H1 (cell line): ENCODE measurements around the gene NARS2. TPM values are rescaled to one million over a fixed set of nuclear protein-coding genes. Genes with fewer than 3 reads are reported as not detected.
"Not testable (repeated sequence)": the region's sequence is repeated elsewhere in the genome, so short reads cannot be mapped to it uniquely, and the experiment has no call there.

Experiments
- CTCF ChIA-PET: fragments of 300-600 bp; sonication (Branson Sonifier 250); formaldehyde crosslinking; loops from one replicate; lab custom pipeline; 2021; ENCODE audit not compliant: partially characterized antibody; lab: Charles Lee
- POLR2A ChIA-PET: fragments of 300-600 bp; sonication (Branson Sonifier 250); formaldehyde crosslinking; loops from one replicate; lab custom pipeline; 2021; ENCODE audit warnings: inconsistent platforms; ENCODE audit not compliant: partially characterized antibody; lab: Charles Lee
- DNase-seq, 2 experiments: peaks; one replicate each; pipeline versions ENCODE4 v3.0.0 to v3.0.0-alpha.2; 2010 to 2022; ENCODE audit warnings: low spot score in 2 of 2, low read depth in 1 of 2, mixed read lengths in 1 of 2
- FAIRE-seq: peaks from 2 replicates; lab custom pipeline; 2011; peaks lifted over from hg19 to GRCh38; lab: Jason Lieb, UNC
- H2AFZ ChIP-seq: 2 replicates; pipeline ENCODE4 v1.8.1; 2012; ENCODE audit warnings: low read length, inconsistent platforms
- H2AK5ac ChIP-seq: 2 replicates; pipeline ENCODE4 v1.6.1; 2013; ENCODE audit warnings: low read depth, low read length
- H2BK120ac ChIP-seq: replicated peaks from 2 replicates; pipeline ENCODE3; 2013; ENCODE audit warnings: low read depth, low read length, inconsistent platforms
- H2BK12ac ChIP-seq: 2 replicates; pipeline ENCODE4 v1.6.1; 2013; ENCODE audit warnings: low read depth, low read length
- H2BK15ac ChIP-seq: 2 replicates; pipeline ENCODE4 v1.6.1; 2013; ENCODE audit warnings: low read length
- H2BK20ac ChIP-seq: 2 replicates; pipeline ENCODE4 v1.6.1; 2013; ENCODE audit warnings: low read length
- H2BK5ac ChIP-seq: 2 replicates; pipeline ENCODE4 v1.6.1; 2013; ENCODE audit warnings: low read depth, low read length
- H3K14ac ChIP-seq: 2 replicates; pipeline ENCODE4 v1.6.1; 2013; ENCODE audit warnings: inconsistent platforms; ENCODE audit not compliant: insufficient read length
- H3K18ac ChIP-seq: 2 replicates; pipeline ENCODE4 v1.6.1; 2013; ENCODE audit warnings: low read length; ENCODE audit errors: extremely low read depth
- H3K23ac ChIP-seq: 2 replicates; pipeline ENCODE4 v1.6.1; 2013; ENCODE audit warnings: inconsistent platforms; ENCODE audit not compliant: insufficient read length
- H3K23me2 ChIP-seq: 2 replicates; pipeline ENCODE4 v1.6.1; 2013; ENCODE audit warnings: low read depth, low read length
- H3K27ac ChIP-seq: 2 replicates; pipeline ENCODE4 v1.6.1; 2011; ENCODE audit warnings: low read depth, low read length, inconsistent platforms
- H3K27me3 ChIP-seq, 4 experiments: replicated peaks in 1 of 4; 1 replicate in 1 of 4; 2 replicates in 3 of 4; pipeline versions ENCODE4 v1.6.1 to v1.8.1; 2011 to 2013; ENCODE audit warnings: low read length in 3 of 4, mild to moderate bottlenecking in 3 of 4, inconsistent platforms in 2 of 4, mixed read lengths in 2 of 4, moderate library complexity in 1 of 4; ENCODE audit not compliant: control insufficient read depth in 3 of 4, insufficient read depth in 3 of 4; ENCODE audit errors: extremely low read depth in 1 of 4
- H3K36me3 ChIP-seq, 4 experiments: 2 replicates each; pipeline versions ENCODE4 v1.6.1 to v1.8.1; 2011 to 2013; ENCODE audit warnings: mild to moderate bottlenecking in 4 of 4, low read length in 3 of 4, moderate library complexity in 2 of 4, control low read depth in 1 of 4, inconsistent platforms in 1 of 4; ENCODE audit not compliant: insufficient read depth in 4 of 4, control insufficient read depth in 2 of 4
- H3K4ac ChIP-seq: replicated peaks from 2 replicates; pipeline ENCODE3; 2013; ENCODE audit warnings: low read length, low read depth, mixed read lengths, inconsistent platforms; ENCODE audit not compliant: insufficient read length
- H3K4me1 ChIP-seq, 4 experiments: replicated peaks in 1 of 4; 1 replicate in 1 of 4; 2 replicates in 3 of 4; pipeline versions ENCODE4 v1.6.1 to v1.8.1; 2011 to 2013; ENCODE audit warnings: low read length in 3 of 4, inconsistent platforms in 2 of 4, mixed read lengths in 1 of 4; ENCODE audit not compliant: insufficient read depth in 4 of 4, control insufficient read depth in 3 of 4
- H3K4me2 ChIP-seq, 2 experiments: 2 replicates each; pipeline versions ENCODE4 v1.6.1 to v1.8.1; 2011 to 2013; ENCODE audit warnings: low read depth in 2 of 2, low read length in 2 of 2, control low read depth in 1 of 2, inconsistent platforms in 1 of 2, mild to moderate bottlenecking in 1 of 2; ENCODE audit not compliant: insufficient read depth in 1 of 2
- H3K4me3 ChIP-seq, 4 experiments: fragments of 200-600, 300-600 bp in 1 of 4; sonication (generic), shearing (Covaris generic), sonication (Bioruptor Twin) in 1 of 4; 2 replicates each; pipeline versions ENCODE4 v1.5.1 to v1.8.1; 2011 to 2016; ENCODE audit warnings: low read length in 4 of 4, low read depth in 3 of 4, control low read depth in 2 of 4, inconsistent platforms in 2 of 4, mild to moderate bottlenecking in 2 of 4, mixed read lengths in 1 of 4, moderate library complexity in 1 of 4; ENCODE audit not compliant: insufficient read depth in 2 of 4; ENCODE audit errors: extremely low read depth in 1 of 4
- H3K56ac ChIP-seq: replicated peaks from 2 replicates; pipeline ENCODE3; 2013; ENCODE audit warnings: low read depth, mild to moderate bottlenecking, mixed read lengths, low read length, inconsistent platforms; ENCODE audit not compliant: insufficient read length
- H3K79me1 ChIP-seq: 2 replicates; pipeline ENCODE4 v1.6.1; 2013; ENCODE audit warnings: low read depth, low read length, control low read depth
- H3K79me2 ChIP-seq, 2 experiments: 2 replicates each; pipeline versions ENCODE4 v1.6.1 to v1.8.1; 2012 to 2013; ENCODE audit warnings: low read length in 2 of 2, mild to moderate bottlenecking in 2 of 2, inconsistent platforms in 1 of 2; ENCODE audit not compliant: insufficient read depth in 2 of 2, control insufficient read depth in 1 of 2
- H3K9ac ChIP-seq, 4 experiments: replicated peaks in 1 of 4; 1 replicate in 1 of 4; 2 replicates in 3 of 4; pipeline versions ENCODE4 v1.6.1 to v1.8.1; 2011 to 2013; ENCODE audit warnings: low read depth in 3 of 4, low read length in 3 of 4, control low read depth in 2 of 4, mild to moderate bottlenecking in 2 of 4, moderate library complexity in 2 of 4, inconsistent platforms in 1 of 4; ENCODE audit errors: extremely low read depth in 1 of 4
- H3K9me3 ChIP-seq, 2 experiments: 2 replicates each; pipeline versions ENCODE4 v1.6.1 to v1.8.1; 2012 to 2013; ENCODE audit warnings: mild to moderate bottlenecking in 2 of 2, moderate library complexity in 2 of 2, control low read depth in 1 of 2, inconsistent platforms in 1 of 2, low read depth in 1 of 2, low read length in 1 of 2, mixed read lengths in 1 of 2; ENCODE audit not compliant: insufficient read depth in 2 of 2
- H4K20me1 ChIP-seq, 2 experiments: replicated peaks in 1 of 2; 2 replicates each; pipeline versions ENCODE3 to v1.8.1; 2011 to 2013; ENCODE audit warnings: inconsistent platforms in 2 of 2, low read length in 2 of 2, mild to moderate bottlenecking in 1 of 2; ENCODE audit not compliant: insufficient read depth in 2 of 2, control insufficient read depth in 1 of 2
- H4K5ac ChIP-seq: 2 replicates; pipeline ENCODE4 v1.6.1; 2013; ENCODE audit warnings: low read length, low read depth, mixed read lengths, inconsistent platforms; ENCODE audit not compliant: insufficient read length
- H4K8ac ChIP-seq: 2 replicates; pipeline ENCODE4 v1.8.0; 2013; ENCODE audit warnings: mild to moderate bottlenecking, moderate library complexity, low read length, inconsistent platforms; ENCODE audit not compliant: insufficient read depth; ENCODE audit errors: extremely low read depth
- H4K91ac ChIP-seq: replicated peaks from 2 replicates; pipeline ENCODE3; 2013; ENCODE audit warnings: low read length, mixed read lengths, inconsistent platforms; ENCODE audit not compliant: insufficient read length
- WGBS, 2 experiments: shearing (Covaris generic) in 1 of 2; methylation state at CpG; one replicate each; pipeline versions ENCODE4 v1.1.6 to v1.1.7; 2013 to 2015; ENCODE audit warnings: low lambda C conversion rate in 2 of 2, mixed read lengths in 2 of 2, inconsistent platforms in 1 of 2, low coverage in 1 of 2, missing lambda C conversion rate in 1 of 2; ENCODE audit not compliant: insufficient replicate concordance in 2 of 2, insufficient coverage in 1 of 2, insufficient read length in 1 of 2; ENCODE audit errors: extremely low coverage in 1 of 2, missing lambda C conversion rate in 1 of 2; 5-methylcytosine and 5-hydroxymethylcytosine counted together
- polyA plus RNA-seq, 7 experiments: library from polyadenylated mRNA; depleted of rRNA in 3 of 7; stranded (reverse) in 5 of 7; unstranded in 2 of 7; fragments of >200 nt in 5 of 7; fragments of 200-250 nt in 2 of 7; gene quantifications; 1 replicate in 5 of 7; 2 replicates in 1 of 7; 4 replicates in 1 of 7; pipeline versions ENCODE4 v1.2.1 to v1.2.3, GENCODE V29; 2011 to 2013; ENCODE audit warnings: missing spikeins in 2 of 7, mixed read lengths in 2 of 7
- total RNA-seq: library from RNA; stranded (reverse); fragmentation: NEBNext Ultra II Directional; extraction: Animal tissue kit (Norgen Biotek cat#: 25700); gene quantifications from 2 replicates; pipeline ENCODE4 v1.2.1, GENCODE V29; 2021
- TF ChIP-seq, protein P1 (sequence below): IDR thresholded peaks from 2 replicates; pipeline ENCODE4 v1.6.1; 2011; ENCODE audit warnings: low read length, improper control_type of control experiment

NARS2 gene
- total and polyA plus RNA-seq, 2 of the 8 experiments (the other 6 are each of a cell fraction or from before 2014, with no cell fraction given), result 26.2 to 51.6 TPM

DNA sequence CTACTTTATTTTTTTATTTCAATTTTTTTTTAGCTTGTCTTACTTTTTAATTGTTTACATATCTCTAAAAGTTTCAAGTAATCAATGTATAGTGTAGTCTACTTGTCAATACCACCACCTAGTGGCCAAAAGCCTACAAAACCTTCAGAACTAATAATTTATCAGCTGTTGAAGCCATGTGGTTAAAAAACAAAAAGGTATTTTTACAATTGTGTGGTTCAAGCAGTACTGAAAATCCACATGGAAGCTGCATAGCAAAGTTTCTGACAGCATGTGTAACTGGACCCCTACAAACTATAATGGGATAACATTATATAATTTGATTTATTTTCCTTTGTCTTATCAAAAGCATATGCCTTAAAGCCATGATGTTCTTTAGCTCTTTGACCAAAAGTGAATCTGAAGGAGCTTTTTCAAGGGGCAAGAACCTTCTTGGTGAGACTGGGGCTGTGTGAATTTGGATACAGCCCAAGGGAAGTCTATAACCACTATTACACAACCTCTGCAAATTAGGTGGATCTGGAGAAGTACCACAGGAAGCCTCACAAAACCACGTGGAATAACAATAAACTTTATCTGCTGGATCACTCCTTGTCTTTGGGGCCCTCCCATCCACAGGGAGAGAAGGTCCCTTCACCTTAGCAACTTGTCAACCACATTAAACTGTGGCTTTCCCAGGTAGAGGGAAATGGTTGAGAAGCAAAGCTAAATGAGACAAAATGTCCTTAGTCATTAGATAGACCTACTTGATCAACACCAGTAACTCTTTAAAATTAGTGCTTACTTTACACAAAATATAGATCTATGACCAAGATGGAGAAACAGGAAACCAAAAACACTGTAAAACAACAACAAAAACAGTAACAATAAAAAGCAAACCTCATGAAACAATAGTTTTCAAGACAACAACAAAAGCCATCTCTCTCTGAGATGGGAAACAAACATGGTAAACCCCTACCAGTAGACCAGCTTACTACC is 9.9 kb downstream of the NARS2 start (continued):
- TF ChIP-seq, protein P1, sequence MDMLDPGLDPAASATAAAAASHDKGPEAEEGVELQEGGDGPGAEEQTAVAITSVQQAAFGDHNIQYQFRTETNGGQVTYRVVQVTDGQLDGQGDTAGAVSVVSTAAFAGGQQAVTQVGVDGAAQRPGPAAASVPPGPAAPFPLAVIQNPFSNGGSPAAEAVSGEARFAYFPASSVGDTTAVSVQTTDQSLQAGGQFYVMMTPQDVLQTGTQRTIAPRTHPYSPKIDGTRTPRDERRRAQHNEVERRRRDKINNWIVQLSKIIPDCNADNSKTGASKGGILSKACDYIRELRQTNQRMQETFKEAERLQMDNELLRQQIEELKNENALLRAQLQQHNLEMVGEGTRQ, result no peak

DNA sequence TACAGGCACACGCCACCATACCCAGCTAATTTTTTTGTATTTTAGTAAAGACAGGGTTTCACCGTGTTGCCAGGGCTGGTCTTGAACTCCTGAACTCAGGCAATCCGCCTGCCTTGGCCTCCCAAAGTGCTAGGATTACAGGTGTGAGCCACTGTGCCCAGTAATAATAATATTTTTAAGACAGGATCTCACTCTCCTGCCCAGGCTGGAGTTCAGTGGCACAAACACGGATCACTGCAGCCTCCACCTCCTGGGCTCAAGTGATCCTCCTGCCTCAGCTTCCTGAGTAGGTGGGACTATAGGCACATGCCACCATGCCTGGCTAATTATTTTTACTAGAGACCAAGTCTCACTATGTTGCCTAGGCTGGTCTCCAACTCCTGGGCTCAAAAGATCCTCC is 10.6 kb downstream of the NARS2 start:
- not testable (repeated sequence) for H4K5ac ChIP-seq, H3K4me3 ChIP-seq, FAIRE-seq, H3K9me3 ChIP-seq, H4K8ac ChIP-seq, H3K4me1 ChIP-seq, H2AK5ac ChIP-seq, H3K27me3 ChIP-seq, H3K23ac ChIP-seq, H4K91ac ChIP-seq, H3K18ac ChIP-seq, H2BK12ac ChIP-seq, H3K9ac ChIP-seq, H3K27ac ChIP-seq, DNase-seq, H2BK20ac ChIP-seq, H3K79me1 ChIP-seq, H3K56ac ChIP-seq, H3K14ac ChIP-seq, H4K20me1 ChIP-seq, H3K4me2 ChIP-seq, H2BK120ac ChIP-seq, H3K4ac ChIP-seq, H2AFZ ChIP-seq, H2BK15ac ChIP-seq, H3K23me2 ChIP-seq, H2BK5ac ChIP-seq
- POLR2A ChIA-PET, result interaction anchor here (0.6 to 2.6 kb wide), 3 partner anchors 10 to 265 kb away, joined by 3 to 13 read pairs (median 7); partner anchors contain the start of genes GAB2 and NARS2
- CTCF ChIA-PET, result interaction anchor here (0.6 to 3.9 kb wide), 50 partner anchors 10 to 1033 kb away, joined by 3 to 36 read pairs (median 4); partner anchors contain the start of gene NARS2
- Histone ChIP-seq H3K79me2 (peaks cover 0 to 52% of the 10 kb centered on the region in 2 experiments; a peak in 2 of 4 replicates), H3K36me3 (peaks cover 0 to 48% (median 21%) of the 10 kb centered on the region in 4 experiments; a peak in 6 of 8 replicates)
- 94% methylated on average over 4 of the region's 4 CpGs; no CpG with 5 or more reads in 1 of the 2 experiments for WGBS, 2 experiments
